GM12872 (cell line): ENCODE results near the gene AUP1.

Experiments
- CTCF ChIP-seq: IDR thresholded peaks from 3 replicates; pipeline ENCODE4 v1.5.1; 2011; ENCODE audit warnings: low read depth, mild to moderate bottlenecking, low read length, moderate library complexity; ENCODE audit not compliant: insufficient read depth

AUP1 gene

GRCh38 chr2:74537140-74537539 is 7.6 kb upstream of the AUP1 start:
- no peak for TF ChIP-seq CTCF

- no peak for TF ChIP-seq CTCF
These were observed 6.9 kb upstream of the AUP1 start for GRCh38 chr2:74536166-74536950.

GRCh38 chr2:74535440-74535965 is 6.0 kb upstream of the AUP1 start:
- TF ChIP-seq CTCF: no peak

- TF ChIP-seq CTCF: no peak
These were observed 4.9 kb upstream of the AUP1 start for GRCh38 chr2:74534411-74534810.

- TF ChIP-seq CTCF: no peak
These were observed 4.0 kb upstream of the AUP1 start for GRCh38 chr2:74533464-74533863.

- peak; percentile 24; the same call in 1 of the 3 replicates for TF ChIP-seq CTCF
These were observed 2.7 kb upstream of the AUP1 start for GRCh38 chr2:74532222-74532621.

- no peak for TF ChIP-seq CTCF
These were observed 2.2 kb upstream of the AUP1 start for GRCh38 chr2:74531666-74532065.
